Activated CD4-positive, alpha-beta T cell treated with anti-CD3 and anti-CD28 coated beads for 36 hours (primary cell): ENCODE measurements around the gene LDLRAD4. TPM values are rescaled to one million over a fixed set of nuclear protein-coding genes. Genes with fewer than 3 reads are reported as not detected.

Experiments used
- ATAC-seq: fragments of 200-7000 bp; cut with Tn5 transposase; one replicate; pipeline ENCODE4 v1.10.0; 2021; ENCODE audit warnings: mild to moderate bottlenecking, moderate library complexity
- CTCF ChIA-PET: fragments of 350-600 bp; sonication (Branson Sonifier 250); formaldehyde crosslinking; loops from one replicate; lab custom pipeline; 2021; ENCODE audit warnings: antibody characterized with exemption; lab: Charles Lee
- POLR2A ChIA-PET: fragments of 350-600 bp; sonication (Branson Sonifier 250); formaldehyde crosslinking; loops from one replicate; lab custom pipeline; 2021; ENCODE audit warnings: antibody characterized with exemption, inconsistent platforms; lab: Charles Lee
- DNase-seq: peaks from one replicate; pipeline ENCODE4 v3.0.0-alpha.2; 2020
- H3K27ac Mint-ChIP-seq: one replicate; pipeline ENCODE4 v1.8.0; 2021; ENCODE audit warnings: mixed read lengths
- H3K27me3 Mint-ChIP-seq: one replicate; pipeline ENCODE4 v1.8.0; 2021; ENCODE audit warnings: mixed read lengths
- H3K36me3 Mint-ChIP-seq: one replicate; pipeline ENCODE4 v1.8.0; 2021; ENCODE audit warnings: low read depth, mixed read lengths
- H3K4me1 Mint-ChIP-seq: one replicate; pipeline ENCODE4 v1.8.0; 2021; ENCODE audit warnings: mixed read lengths
- H3K4me3 Mint-ChIP-seq: one replicate; pipeline ENCODE4 v1.8.0; 2021; ENCODE audit warnings: mild to moderate bottlenecking, moderate library complexity, mixed read lengths
- H3K9me3 Mint-ChIP-seq: one replicate; pipeline ENCODE4 v1.8.0; 2021; ENCODE audit warnings: low read depth, mixed read lengths
- intact Hi-C, 2 experiments: fragments of 100-400 bp; cut with DNase I in 1 of 2; cut with micrococcal nuclease in 1 of 2; formaldehyde crosslinking; loops; one replicate each; pipeline versions ENCODE4 v1.14.2 to v1.15.1; 2022 to 2024; cut with DNase I, micrococcal nuclease
- total RNA-seq, 2 experiments: library from RNA; stranded (reverse); gene quantifications; one replicate each; pipeline ENCODE4 v1.2.3, GENCODE V29; 2021

Gene LDLRAD4
- total RNA-seq, 2 experiments from 2014 or later, result 29.3 to 32.2 TPM

GRCh38 chr18:13217971-13218367 lies 591 bp upstream of the LDLRAD4 start:
- intact Hi-C loops, result loop anchor here (1.0 to 10.0 kb wide), 14 partner anchors 47 to 509 kb away; partner anchors contain the start of genes FAM210A (in 1 of the 2) and RNMT (in 1 of the 2)
- POLR2A ChIA-PET, result interaction anchor here (1.0 kb wide), 1 partner anchor 60 kb away, joined by 3 read pairs; no protein-coding TSS in a partner anchor
- Mint-ChIP-seq H3K27ac (no peak overlapping the region), H3K4me1 (peaks cover 38% of the 10 kb centered on the region), H3K9me3 (no peaks in the 10 kb centered on the region), H3K4me3 (peak overlapping the region; percentile 63), H3K27me3 (peaks cover 15% of the 10 kb centered on the region), H3K36me3 (no peaks in the 10 kb centered on the region)
- CTCF ChIA-PET, result interaction anchor here (1.2 kb wide), 1 partner anchor 159 kb away, joined by 3 read pairs; no protein-coding TSS in a partner anchor
- no peak for ATAC-seq
- DNase-seq, result peak; percentile 25

GRCh38 chr18:13218997-13219396 lies 437 bp downstream of the LDLRAD4 start:
- no peak for ATAC-seq
- H3K27me3 Mint-ChIP-seq, result peaks cover 15% of the 10 kb centered on the region
- H3K27ac Mint-ChIP-seq, result no peak overlapping the region
- intact Hi-C loops, result loop anchor here (2.0 to 10.0 kb wide), 6 partner anchors 46 to 396 kb away; no protein-coding TSS in a partner anchor
- peak overlapping the region; percentile 63 for H3K4me3 Mint-ChIP-seq
- no peak for DNase-seq
- H3K36me3 Mint-ChIP-seq, result no peaks in the 10 kb centered on the region
- ChIA-PET POLR2A (interaction anchor here (1.1 kb wide), 1 partner anchor 330 kb away, joined by 3 read pairs; no protein-coding TSS in a partner anchor), CTCF (interaction anchor here (0.6 to 1.7 kb wide), 6 partner anchors 59 to 340 kb away, joined by 3 to 6 read pairs (median 4); no protein-coding TSS in a partner anchor)
- no peaks in the 10 kb centered on the region for H3K9me3 Mint-ChIP-seq
- peaks cover 38% of the 10 kb centered on the region for H3K4me1 Mint-ChIP-seq

DNA sequence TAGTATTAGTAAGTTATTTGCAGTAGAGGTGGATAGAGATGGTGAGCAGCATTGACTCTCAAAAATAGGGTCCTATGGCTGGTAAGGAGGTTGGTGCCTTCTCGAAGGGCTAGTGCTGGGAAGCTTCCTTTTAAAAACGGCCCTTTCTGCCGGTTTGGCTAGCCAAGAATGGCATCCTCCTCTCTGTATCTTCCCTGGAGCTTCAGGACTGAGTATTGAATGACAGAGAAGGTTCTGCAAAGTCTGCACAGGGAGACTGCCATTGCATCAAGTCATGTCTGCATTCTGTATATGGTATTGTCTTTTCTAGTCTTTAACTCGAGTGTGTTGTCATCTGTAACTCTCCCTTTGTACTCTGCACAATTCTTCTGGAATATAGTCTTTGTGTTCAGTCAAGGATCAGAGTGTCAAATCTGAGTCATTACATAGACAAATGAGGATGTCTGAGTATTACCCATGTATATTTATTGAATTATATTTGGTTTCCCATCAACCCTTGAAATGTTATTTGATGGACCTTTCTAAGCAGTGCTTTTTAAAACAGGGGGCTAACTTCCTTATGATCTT lies 1.1 kb downstream of the LDLRAD4 start:
- POLR2A ChIA-PET, result interaction anchor here (1.1 kb wide), 1 partner anchor 329 kb away, joined by 3 read pairs; no protein-coding TSS in a partner anchor
- CTCF ChIA-PET, result interaction anchor here (0.6 to 1.7 kb wide), 4 partner anchors 16 to 339 kb away, joined by 3 to 6 read pairs (median 4); no protein-coding TSS in a partner anchor
- DNase-seq, result no peak
- Mint-ChIP-seq H3K4me1 (peaks cover 38% of the 10 kb centered on the region), H3K4me3 (peak overlapping the region; percentile 63), H3K9me3 (no peaks in the 10 kb centered on the region), H3K27me3 (peaks cover 15% of the 10 kb centered on the region), H3K27ac (no peak overlapping the region), H3K36me3 (no peaks in the 10 kb centered on the region)
- no peak for ATAC-seq
- intact Hi-C loops, result loop anchor here (2.0 to 10.0 kb wide), 6 partner anchors 45 to 395 kb away; no protein-coding TSS in a partner anchor

GRCh38 chr18:13220361-13220991 lies 1.9 kb downstream of the LDLRAD4 start:
- no peak overlapping the region for H3K4me3 Mint-ChIP-seq
- H3K27ac Mint-ChIP-seq, result no peak overlapping the region
- CTCF ChIA-PET, result interaction anchor here (0.6 to 1.7 kb wide), 3 partner anchors 12 to 338 kb away, joined by 3 to 6 read pairs (median 3); no protein-coding TSS in a partner anchor
- no peak for DNase-seq
- H3K27me3 Mint-ChIP-seq, result peaks cover 12% of the 10 kb centered on the region
- no peaks in the 10 kb centered on the region for H3K9me3 Mint-ChIP-seq
- no peak for ATAC-seq
- no peaks in the 10 kb centered on the region for H3K36me3 Mint-ChIP-seq
- intact Hi-C loops, result no loop called here
- H3K4me1 Mint-ChIP-seq, result peaks cover 38% of the 10 kb centered on the region
- POLR2A ChIA-PET, result no interaction called here

DNA sequence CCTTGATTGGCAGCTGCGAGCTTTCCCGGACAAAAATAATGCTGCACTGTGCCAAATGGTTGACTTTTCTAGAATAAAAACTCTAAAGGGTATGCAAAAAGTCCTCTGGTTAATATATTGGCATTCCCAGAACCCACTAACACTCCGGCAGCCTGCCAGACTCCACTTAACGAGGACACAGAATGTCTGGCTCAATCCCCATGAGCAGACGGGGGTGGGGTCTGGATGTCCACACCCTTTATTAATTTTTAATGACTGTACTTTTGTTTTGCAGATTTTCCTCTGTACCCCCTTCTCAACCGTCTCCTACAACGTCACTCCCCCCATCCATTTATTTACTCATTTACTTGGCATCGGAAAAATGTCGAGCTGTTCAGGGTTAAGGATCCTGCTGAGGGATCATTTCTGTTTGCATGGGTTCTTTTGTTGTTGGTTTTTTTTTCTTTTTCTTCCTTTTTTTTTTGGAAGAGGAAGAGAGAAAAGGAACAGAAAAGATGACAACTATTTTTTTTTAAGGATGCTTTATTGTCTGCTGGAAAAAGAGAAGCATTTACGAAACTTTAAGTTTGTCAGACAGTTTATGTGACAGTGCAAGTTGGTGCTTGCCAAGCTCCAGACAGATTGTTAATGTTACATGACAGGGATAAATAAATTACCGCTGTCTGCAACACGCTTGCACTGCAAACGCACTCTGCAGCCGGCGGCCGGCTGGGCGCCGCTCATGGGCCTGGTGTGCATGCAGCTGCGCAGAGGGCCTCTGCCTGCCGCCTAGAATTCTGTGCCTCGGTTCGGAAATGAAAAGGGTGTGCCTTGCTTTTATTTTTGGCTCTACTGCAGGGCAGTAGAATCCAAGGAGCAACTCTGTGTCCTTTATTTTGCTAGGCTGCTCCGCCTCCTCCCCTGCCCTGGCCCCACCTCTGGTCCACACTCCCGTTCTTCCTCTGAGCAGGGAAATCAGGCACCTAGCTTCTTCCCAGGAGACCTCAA lies 3.6 kb downstream of the LDLRAD4 start:
- Mint-ChIP-seq H3K4me3 (no peak overlapping the region), H3K27me3 (peaks cover 7% of the 10 kb centered on the region), H3K9me3 (no peaks in the 10 kb centered on the region), H3K27ac (no peak overlapping the region), H3K4me1 (peaks cover 30% of the 10 kb centered on the region), H3K36me3 (no peaks in the 10 kb centered on the region)
- no peak for DNase-seq
- CTCF ChIA-PET, result interaction anchor here (0.5 to 1.5 kb wide), 4 partner anchors 10 to 524 kb away, joined by 3 read pairs; no protein-coding TSS in a partner anchor
- intact Hi-C loops, result no loop called here
- POLR2A ChIA-PET, result no interaction called here
- no peak for ATAC-seq

DNA sequence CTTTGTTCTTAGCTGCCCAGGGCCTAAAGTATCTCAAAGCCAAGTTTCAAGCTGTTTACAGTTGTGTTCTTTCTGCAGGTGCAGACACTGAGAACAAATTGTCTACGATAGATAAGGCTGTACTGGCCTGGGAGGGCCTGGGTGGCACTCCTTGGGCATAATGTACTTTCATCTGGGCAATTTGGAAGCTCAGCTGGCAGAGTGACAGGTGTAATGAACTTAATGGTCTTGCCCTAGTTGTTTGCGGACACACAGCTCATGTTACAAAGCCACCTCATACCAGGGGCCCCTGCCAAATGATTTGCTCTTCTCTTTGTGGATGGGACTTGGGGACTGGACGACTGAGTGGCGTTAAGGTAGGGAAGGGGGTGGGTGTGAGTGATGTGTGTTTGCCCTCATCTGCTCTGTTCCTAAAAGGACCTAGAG lies 4.3 kb downstream of the LDLRAD4 start:
- DNase-seq (no peak), ATAC-seq (no peak)
- H3K27ac Mint-ChIP-seq, result no peak overlapping the region
- H3K36me3 Mint-ChIP-seq, result no peaks in the 10 kb centered on the region
- H3K4me3 Mint-ChIP-seq, result no peak overlapping the region
- H3K4me1 Mint-ChIP-seq, result peaks cover 30% of the 10 kb centered on the region
- intact Hi-C loops, result no loop called here
- peaks cover 7% of the 10 kb centered on the region for H3K27me3 Mint-ChIP-seq
- POLR2A ChIA-PET, result no interaction called here
- H3K9me3 Mint-ChIP-seq, result no peaks in the 10 kb centered on the region
- CTCF ChIA-PET, result interaction anchor here (0.5 kb wide), 1 partner anchor 49 kb away, joined by 3 read pairs; no protein-coding TSS in a partner anchor

- no peaks in the 10 kb centered on the region for H3K9me3 Mint-ChIP-seq
- intact Hi-C loops, result no loop called here
- H3K4me1 Mint-ChIP-seq, result peaks cover 30% of the 10 kb centered on the region
- H3K27me3 Mint-ChIP-seq, result peaks cover 7% of the 10 kb centered on the region
- H3K27ac Mint-ChIP-seq, result no peak overlapping the region
- H3K4me3 Mint-ChIP-seq, result no peak overlapping the region
- ChIA-PET POLR2A (no interaction called here), CTCF (interaction anchor here (0.8 kb wide), 1 partner anchor 64 kb away, joined by 3 read pairs; no protein-coding TSS in a partner anchor)
- ATAC-seq, result no peak
- H3K36me3 Mint-ChIP-seq, result no peaks in the 10 kb centered on the region
- no peak for DNase-seq
These were observed 5.0 kb downstream of the LDLRAD4 start for GRCh38 chr18:13223311-13224143.

DNA sequence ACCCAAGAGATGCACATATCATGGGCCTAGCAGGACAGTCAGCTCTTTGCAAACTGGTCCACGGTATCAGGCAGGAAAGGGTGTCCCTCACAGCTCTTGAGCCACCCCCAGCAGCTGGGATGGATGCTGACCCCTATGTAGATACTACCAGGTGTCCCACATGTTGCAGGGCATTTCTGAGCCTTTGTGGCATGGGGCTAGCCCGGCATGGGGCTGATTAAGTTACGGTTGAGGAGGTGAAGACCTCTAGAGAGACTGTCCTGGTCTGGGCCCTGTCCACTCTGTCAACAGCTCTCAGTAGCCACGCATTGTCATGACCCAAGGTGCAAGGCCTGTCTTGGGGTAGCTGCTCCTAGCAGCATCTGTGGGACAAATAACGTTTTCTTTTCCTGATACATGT lies 6.7 kb downstream of the LDLRAD4 start:
- DNase-seq (no peak), ATAC-seq (no peak)
- Mint-ChIP-seq H3K27me3 (peaks cover 1% of the 10 kb centered on the region), H3K36me3 (no peaks in the 10 kb centered on the region), H3K4me1 (peaks cover 18% of the 10 kb centered on the region), H3K4me3 (no peak overlapping the region), H3K9me3 (no peaks in the 10 kb centered on the region), H3K27ac (no peak overlapping the region)
- POLR2A ChIA-PET, result no interaction called here
- CTCF ChIA-PET, result interaction anchor here (0.6 to 1.6 kb wide), 3 partner anchors 9 to 444 kb away, joined by 3 to 5 read pairs (median 3); no protein-coding TSS in a partner anchor
- intact Hi-C loops, result no loop called here

GRCh38 chr18:13226533-13227144 lies 8.1 kb downstream of the LDLRAD4 start:
- Mint-ChIP-seq H3K27ac (no peak overlapping the region), H3K9me3 (no peaks in the 10 kb centered on the region), H3K4me1 (peaks cover 6% of the 10 kb centered on the region), H3K36me3 (no peaks in the 10 kb centered on the region), H3K27me3 (no peaks in the 10 kb centered on the region), H3K4me3 (no peak overlapping the region)
- CTCF ChIA-PET, result interaction anchor here (0.9 kb wide), 1 partner anchor 400 kb away, joined by 3 read pairs; no protein-coding TSS in a partner anchor
- intact Hi-C loops, result no loop called here
- DNase-seq, result no peak
- no peak for ATAC-seq
- POLR2A ChIA-PET, result no interaction called here

GRCh38 chr18:13227910-13228309 lies 9.3 kb downstream of the LDLRAD4 start:
- Mint-ChIP-seq H3K4me3 (no peak overlapping the region), H3K27ac (no peak overlapping the region), H3K36me3 (no peaks in the 10 kb centered on the region), H3K27me3 (no peaks in the 10 kb centered on the region), H3K9me3 (no peaks in the 10 kb centered on the region), H3K4me1 (no peaks in the 10 kb centered on the region)
- CTCF ChIA-PET, result interaction anchor here (0.5 to 1.1 kb wide), 2 partner anchors 11 to 177 kb away, joined by 3 to 4 read pairs; no protein-coding TSS in a partner anchor
- DNase-seq, result no peak
- POLR2A ChIA-PET, result no interaction called here
- intact Hi-C loops, result no loop called here
- ATAC-seq, result no peak
